Measurements from ENCODE around the gene DGKE.

DNA sequence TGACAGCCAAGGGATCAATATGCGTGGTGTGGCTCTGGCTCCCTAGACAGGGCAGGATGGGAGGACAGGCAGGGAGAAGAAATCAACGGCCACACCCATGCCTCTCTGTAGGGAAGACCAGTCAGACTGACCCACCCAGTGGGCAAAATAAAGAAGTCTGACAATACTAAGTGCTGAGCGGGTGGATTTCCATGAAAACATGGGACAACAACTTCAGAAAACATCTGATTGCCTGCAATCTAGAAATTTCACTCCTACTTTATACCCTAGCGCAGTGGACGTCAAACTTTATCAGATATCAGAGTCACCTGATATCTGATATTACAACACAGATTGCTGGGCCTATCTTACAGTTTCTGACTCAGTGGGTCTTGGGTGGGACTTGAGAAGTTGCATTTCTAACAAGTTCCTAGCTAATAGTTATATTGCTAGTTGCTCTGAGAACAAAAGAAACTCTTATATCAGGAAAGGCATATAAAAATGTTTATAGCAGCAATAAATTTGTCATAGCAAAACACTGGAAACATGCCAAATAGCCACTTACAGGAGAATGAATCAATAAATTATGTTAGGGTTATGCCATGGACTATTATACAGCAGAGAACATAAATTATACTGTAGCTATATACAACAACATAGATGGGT lies 38.6 kb upstream of the DGKE start:
- TF ChIP-seq CTCF (IDR thresholded peaks at IDR 0.05) (no peak), POLR2A (IDR thresholded peaks at IDR 0.05; ENCODE audit: low read depth) (no peak), POLR2AphosphoS5 (IDR thresholded peaks at IDR 0.05) (no peak), EP300 (IDR thresholded peaks at IDR 0.05) (no peak)
